GM19372 (cell line): Measurements from ENCODE around the gene CDH1.
"Not testable (repeated sequence)": the region's sequence is repeated elsewhere in the genome, so short reads cannot be mapped to it uniquely, and the experiment has no call there.

Experiments
- ATAC-seq: cut with Tn5 transposase; IDR thresholded peaks from one replicate; pipeline ENCODE4 v1.9.1; 2021; ENCODE audit warnings: mild to moderate bottlenecking, low read depth, moderate library complexity; ENCODE audit not compliant: unreplicated experiment

CDH1 gene

DNA sequence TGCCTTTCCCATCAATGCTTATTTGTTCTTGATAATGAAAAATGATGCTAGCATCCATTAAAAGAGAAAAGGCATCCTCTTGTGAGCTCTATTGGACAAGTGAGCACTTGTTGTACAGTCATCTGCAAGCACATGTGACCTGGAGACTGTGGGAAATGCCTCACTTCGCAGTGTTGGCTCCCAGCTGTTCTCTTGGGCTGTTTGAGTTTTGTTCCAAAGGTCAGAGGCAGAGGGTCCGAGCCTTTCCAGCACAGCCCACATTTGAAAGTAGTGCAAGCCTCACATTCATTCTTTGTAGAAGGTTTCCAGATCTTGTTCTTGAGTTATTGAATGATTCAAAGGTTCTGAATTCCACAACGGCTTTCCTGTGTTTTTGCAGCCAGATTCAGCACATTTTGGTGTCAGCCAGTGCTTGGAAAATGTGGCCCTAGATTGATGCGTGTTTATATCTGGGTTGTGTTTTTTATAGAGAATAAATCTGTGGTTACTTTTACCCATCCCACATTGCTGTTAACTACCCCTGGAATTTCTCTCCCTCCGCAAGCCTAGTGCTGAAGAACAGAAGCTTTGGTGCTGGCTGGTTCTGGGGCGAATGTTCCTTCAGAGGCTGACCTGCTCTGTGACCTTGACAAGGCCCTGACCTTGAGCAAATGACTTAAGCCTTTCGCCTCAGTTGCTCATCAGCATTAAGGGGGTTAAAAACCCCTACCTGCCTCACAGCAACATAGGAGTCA is 49.8 kb downstream of the CDH1 start:
- ATAC-seq = no peak

DNA sequence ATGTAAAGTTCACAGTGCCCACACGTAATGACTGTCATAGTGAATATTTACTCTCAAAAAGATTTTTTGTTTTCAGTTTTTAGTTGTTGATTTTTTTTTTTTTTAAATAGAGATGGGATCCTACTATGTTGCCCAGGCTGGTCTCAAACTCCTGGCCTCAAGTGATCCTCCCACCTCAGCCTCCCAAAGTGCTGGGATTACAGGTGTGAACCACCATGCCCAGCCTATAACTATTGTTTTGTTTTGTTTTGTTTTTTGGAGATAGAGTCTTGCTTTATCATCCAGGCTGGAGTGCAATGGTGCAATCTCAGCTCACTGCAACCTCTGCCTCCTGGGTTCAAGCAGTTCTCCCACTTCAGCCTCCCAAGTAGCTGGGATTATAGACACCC is 50.3 kb downstream of the CDH1 start:
- not testable (repeated sequence) for ATAC-seq

DNA sequence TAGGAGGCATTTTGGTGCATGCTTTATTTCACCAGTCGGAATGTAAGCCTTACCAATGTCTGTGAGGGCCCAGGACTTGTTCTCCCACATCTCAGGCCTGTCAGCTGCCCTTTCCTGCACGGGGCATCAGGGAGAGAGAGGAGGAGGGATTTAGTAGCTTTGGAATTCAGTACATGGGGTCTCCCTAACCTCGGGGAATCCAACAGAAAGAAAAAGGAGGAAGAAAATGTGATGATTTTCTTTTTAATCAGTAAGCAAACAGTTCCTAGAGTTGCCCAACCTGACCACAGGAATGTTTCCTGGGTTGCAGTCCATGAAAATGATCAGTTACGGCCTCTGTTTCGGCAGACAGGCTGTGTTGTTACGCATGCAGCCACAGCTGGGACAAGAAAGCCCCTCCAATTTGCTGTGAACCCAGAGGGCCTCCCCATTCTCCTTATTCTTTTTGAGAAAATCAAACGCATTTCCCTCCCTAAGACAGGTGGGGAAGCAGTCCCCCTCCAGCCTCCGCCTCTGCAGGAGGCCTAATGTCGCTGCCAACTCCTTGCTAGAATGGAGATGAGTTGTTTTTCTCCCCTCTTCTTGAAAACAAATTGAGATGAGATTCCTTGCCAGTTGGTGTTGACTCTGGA is 53.2 kb downstream of the CDH1 start:
- no peak for ATAC-seq

DNA sequence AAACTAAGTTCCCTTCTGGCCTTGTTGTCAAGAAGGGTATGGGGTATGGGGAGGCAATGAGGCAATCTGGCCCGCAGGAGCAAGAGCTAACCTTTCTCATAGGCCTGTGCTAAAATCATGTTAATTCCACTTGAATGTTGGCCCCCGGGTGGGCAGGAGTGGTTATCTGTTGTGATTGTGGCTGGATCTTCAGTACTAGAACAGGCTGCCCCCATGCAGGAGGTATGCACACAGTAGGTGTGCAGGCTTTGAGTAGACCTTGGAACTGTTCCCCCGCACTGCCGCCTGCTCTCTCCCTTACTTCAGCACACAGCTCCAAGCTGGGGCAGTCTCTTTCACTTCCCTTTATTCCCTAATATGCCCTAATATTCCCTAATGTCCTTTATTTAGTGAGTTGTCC is 53.9 kb downstream of the CDH1 start:
- no peak for ATAC-seq

DNA sequence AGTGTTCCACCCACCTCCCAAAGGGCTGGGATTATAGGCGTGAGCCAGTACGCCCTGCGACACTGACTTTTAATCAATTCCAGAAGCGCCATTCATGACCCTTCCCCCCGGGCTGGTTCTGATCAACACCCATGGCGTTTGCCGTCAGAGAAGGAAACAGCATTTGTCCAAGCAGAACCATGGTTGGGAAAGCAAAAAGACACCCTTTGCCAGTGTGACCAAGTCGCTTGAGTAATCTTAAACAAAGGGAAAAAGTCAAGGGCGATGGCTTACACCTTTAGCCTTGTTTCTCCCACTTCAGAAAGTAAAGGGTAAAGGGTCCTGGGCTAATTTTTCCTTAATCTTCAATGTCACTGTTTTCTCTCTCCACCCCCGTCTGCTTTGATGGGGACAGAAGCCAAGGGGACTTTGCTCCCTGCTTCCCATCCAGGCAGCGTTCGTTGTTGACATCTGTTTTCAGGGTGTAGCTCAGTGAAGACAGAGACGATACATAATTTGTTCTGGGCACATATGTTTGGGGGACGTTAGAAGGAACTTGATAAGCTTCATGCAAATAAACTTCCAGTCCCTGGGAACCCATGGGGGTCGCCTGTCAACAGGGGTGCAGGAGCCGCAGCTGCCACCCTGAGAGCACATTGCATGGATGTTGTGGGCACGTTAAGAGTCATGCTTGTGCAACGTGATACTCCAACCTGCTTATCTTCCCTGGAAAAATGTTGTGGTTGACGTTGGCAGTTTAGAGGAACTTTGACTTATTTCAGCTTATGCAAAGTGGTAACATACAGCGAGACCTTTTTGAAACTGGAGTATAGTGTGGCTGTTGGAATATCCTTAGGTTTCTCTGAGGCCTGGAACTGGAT is 55.6 kb downstream of the CDH1 start:
- ATAC-seq = no peak

DNA sequence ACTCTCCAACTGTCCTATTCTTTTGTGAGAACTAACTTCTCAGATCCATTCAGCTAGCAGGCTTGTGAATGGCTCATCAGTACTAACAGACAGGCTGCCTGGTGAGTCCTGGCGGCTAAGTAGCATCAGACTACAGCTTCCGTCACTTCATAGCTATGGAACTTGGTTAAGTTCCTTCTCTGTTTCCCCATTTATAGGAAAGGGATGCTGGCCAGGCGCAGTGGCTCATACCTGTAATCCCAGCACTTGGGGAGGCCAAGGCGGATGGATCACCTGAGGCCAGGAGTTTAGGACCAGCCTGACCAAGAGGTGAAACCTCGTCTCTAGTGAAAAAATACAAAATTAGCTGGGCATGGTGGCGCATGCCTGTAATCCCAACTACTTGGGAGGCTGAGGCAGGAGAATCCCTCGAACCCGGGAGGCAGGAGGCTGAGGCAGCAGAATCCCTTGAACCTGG is 56.3 kb downstream of the CDH1 start:
- no peak for ATAC-seq

DNA sequence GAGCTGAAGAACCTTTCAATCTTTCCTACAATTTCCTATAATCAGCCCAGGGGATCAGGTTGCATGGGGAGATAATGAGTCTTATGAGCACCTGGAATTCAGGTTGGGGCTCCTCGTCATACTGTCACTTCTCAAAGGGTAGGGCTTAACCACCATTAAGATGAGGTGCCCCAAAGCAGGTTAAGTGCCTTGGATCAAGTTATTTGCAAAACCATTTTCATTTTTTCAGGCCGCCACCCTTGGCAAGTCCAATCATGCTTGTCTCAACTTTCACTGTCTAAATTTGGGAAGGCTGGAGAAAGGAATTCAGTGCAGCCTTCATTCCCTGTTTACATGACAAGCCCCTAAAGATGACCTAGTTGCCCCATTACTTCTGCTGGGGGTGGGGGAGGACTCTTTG is 61.3 kb downstream of the CDH1 start:
- ATAC-seq = no peak

DNA sequence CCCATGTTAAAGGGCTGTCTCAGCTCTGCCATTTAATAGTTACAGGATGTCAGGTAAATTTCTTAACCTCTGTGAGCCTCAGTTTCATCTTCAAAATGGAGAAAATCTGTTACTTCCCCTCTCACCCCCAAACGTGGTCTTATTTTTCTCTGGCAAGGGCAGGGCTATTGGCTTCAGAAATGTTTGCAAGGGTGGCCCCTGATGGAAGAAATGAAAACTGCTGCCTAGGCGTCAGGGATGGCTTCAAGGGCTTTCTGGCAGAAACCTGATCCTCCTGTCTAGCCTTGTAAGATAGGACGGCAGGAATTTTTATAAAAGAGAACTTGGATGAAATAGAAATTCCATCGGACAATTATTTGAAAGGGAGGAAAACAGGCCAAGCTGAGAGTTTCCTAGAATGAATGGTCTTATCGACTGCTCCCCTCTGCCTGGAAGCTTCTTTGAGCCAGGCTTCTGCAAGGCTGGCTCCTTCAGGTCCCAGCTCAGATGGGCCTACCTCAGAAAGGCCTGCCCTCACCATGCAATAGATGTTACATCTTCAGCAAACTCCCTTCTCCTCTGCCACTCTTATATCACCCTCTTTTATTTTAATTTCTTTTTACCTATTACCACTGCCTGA is 63.3 kb downstream of the CDH1 start:
- no peak for ATAC-seq

DNA sequence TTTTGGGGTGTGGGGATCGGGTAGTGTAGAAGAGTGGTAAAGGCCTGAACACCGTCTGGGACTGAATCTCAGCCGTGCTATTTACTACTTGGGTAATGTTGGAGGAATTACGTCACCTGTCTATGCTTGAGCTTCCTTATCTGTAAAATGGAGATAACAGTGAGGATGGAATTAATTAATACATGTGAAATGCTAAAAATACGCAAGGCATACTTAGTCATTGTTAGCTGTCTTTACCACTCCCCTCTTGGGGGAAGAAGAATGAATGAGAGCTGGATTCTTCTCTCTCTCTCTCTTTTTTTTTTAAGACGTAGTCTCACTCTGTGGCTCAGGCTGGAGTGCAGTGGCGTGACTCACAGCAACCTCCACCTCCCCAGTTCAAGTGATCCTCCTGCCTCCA is 65.1 kb downstream of the CDH1 start:
- ATAC-seq = no peak

DNA sequence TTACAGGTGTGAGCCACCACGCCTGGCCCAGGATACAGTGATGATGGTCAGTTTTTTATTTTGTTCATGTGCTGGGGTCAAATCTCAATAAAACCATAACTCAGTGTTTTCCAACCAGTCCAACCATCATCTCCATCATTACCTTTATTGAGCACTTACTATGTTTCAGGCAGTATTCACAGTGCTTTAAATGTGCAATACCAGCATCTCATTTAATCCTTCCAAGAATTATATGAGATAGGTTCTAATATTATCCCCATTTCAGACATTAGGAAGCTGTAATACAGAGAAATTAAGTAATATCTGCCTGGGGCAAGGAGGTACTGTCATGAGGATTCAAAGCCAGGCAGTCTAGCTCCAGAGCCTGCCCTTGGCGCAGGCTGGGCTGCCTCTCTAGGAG is 69.3 kb downstream of the CDH1 start:
- no peak for ATAC-seq

DNA sequence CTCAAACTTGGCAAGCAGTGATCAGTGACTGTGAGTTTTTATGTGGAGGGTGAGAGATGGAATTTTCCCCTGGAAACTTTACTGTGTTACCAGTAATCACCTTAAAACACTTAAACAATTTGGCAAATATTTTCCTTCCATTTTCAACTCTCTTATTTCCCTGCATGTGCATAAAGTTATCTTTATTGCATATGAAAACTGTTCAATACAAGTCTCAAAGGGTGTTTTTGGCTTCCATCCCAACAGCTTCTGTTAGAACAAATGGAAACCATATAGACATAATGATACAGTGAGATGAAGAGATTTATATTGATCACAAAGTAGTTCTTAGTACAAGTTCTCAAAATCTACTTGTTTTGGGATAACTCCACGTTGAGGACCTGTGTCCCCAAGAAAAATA is 69.9 kb downstream of the CDH1 start:
- no peak for ATAC-seq

DNA sequence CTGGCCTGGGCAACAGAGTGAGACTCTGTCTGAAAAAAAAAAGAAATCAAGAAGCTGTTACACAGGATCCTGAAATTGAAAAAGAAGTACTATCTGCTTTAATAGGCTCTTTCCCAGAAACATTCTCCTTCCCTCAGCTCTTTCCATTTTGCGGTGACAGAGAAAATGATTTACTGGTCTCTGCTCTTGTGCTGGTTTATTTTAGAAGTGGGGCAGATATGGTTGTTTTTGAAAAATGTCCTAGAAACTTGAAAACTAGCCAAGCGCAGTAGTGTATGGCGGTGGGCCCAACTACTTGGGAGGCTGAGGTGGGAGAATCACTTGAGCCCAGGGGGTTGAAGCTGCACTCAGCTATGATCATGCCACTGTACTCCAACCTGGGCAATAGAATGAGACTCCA is 77.4 kb downstream of the CDH1 start:
- no peak for ATAC-seq

DNA sequence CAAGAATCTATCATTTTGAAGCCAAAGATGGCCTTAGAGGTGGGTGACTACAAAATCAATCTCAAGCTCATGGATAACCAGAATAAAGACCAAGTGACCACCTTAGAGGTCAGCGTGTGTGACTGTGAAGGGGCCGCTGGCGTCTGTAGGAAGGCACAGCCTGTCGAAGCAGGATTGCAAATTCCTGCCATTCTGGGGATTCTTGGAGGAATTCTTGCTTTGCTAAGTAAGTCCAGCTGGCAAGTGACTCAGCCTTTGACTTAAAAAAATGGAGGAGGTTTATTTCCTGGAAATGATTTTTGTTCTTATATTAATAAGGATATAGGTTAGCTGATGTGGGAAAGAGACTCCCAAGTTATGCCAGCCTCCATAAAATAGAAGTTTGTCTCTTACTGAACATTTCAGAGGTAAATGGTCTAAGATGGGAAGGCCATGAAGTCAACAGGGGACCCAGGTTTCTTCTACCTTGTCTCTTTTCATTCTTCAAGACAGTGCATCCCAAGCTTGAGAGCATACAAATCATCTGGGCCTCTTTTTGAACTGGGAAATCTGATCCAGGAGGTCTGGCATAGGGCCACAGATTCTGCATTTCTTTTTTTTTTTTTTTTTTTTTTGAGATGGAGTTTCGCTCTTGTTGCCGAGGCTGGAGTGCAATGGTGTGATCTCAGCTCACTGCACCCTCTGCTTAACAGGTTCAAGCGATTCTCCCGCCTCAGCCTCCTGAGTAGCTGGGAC is 86.5 kb downstream of the CDH1 start:
- ATAC-seq = no peak

DNA sequence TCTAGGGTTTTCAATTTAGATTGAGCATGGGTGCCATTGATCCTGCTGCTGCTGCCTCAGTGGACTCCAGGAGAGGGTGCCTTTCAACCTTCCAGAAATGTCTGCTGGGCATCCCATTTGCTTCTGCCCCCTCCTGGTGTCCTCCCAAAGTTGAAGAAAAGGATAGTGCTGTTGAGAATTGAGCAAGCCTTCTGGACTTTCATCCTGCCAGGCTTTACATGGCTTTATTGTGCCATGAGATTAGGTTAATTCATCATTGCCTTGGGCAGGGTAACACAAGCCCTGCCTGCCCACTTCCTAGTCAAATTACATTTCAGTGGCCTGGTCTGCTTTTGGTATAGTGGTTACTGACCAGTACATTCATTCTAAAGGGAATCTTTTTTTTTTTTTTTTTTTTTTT is 88.3 kb downstream of the CDH1 start:
- no peak for ATAC-seq

DNA sequence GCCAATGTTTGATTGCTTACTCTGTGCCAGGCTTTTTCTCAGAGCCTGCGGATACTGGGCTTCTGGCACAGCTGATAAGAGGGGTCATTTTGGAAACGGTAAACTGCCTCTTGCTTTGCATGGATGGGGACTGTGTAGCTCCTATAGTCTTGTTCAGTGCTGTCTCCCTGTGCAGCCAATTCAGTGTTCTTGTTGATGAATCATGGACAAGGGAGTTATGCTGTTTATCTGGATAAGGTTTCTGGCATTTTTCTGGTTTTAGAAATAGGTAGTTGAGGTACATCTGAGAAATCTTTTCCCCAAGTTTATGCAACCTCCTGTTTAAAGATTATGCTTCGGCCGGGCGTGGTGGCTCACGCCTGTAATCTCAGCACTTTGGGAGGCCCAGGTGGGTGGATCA is 89.6 kb downstream of the CDH1 start:
- no peak for ATAC-seq

DNA sequence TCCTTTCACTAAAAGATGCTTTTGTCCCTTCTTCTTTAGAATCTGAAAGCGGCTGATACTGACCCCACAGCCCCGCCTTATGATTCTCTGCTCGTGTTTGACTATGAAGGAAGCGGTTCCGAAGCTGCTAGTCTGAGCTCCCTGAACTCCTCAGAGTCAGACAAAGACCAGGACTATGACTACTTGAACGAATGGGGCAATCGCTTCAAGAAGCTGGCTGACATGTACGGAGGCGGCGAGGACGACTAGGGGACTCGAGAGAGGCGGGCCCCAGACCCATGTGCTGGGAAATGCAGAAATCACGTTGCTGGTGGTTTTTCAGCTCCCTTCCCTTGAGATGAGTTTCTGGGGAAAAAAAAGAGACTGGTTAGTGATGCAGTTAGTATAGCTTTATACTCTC is 96.2 kb downstream of the CDH1 start:
- no peak for ATAC-seq

DNA sequence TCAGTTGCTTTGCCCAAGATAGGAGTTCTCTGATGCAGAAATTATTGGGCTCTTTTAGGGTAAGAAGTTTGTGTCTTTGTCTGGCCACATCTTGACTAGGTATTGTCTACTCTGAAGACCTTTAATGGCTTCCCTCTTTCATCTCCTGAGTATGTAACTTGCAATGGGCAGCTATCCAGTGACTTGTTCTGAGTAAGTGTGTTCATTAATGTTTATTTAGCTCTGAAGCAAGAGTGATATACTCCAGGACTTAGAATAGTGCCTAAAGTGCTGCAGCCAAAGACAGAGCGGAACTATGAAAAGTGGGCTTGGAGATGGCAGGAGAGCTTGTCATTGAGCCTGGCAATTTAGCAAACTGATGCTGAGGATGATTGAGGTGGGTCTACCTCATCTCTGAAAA is 97.5 kb downstream of the CDH1 start:
- ATAC-seq = no peak

DNA sequence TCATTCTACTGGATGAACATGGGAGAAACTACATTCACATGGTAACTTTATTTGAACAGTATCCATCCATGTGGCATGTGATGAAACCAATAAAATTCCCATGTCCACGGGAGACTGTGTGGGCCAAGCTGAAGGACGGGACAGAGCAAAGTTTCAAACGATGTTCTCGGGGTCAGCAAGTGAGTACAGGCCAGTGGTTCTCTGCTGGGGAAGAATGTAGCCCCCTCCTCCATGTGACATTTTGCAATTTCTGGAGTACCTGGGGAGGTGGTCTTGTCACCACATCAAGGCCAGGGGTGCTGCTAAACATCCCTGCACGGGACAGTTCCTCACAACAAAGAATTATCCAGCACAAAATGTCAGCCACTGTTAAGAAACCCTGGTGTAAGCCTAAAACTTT is 98.9 kb downstream of the CDH1 start:
- ATAC-seq = no peak

DNA sequence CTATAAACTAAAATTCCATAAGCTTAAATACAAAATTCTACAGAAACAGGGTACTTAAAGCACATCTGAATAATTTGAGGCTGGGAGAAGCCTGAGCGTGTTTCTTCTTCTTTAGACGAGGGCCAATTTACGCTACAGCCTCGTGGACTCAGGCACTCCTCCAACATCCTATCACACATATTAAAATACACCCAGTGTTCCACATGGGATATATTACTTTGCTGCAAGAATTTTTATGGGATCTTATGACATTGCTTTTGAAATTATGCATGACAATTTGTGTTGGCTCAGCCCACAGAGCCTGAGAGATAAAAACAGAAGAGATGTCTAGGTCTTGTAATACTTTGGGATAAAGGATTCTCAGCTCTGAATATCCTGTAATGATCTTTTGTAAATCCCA is 102.7 kb downstream of the CDH1 start:
- ATAC-seq = no peak

DNA sequence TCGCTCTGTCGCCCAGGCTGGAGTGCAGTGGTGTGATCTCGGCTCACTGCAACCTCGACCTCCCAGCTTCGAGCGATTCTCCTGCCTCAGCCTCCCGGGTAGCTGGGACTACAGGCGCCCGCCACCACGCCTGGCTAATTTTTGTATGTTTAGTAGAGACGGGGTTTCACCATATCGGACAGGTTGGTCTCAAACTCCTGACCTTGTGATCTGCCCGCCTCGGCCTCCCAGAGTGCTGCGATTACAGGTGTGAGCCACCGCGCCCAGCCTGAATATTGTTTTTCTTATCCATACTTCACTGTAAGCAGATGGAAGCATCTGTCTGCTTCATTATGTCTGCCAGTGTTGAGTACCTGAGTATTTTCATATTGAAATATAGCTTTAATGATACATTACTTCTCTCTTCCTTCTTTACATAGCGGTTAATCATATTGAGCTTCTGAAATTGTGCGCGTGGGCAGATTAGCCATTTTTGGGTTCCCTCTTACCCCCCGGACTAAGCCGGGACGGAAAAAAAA is 105.9 kb downstream of the CDH1 start:
- not testable (repeated sequence) for ATAC-seq
